Activated CD8-positive, alpha-beta T cell treated with anti-CD3 and anti-CD28 coated beads, Interleukin-2, amount 10 ng/mL, durations not matched to agents 7 days and 5 days (primary cell): Measurements from ENCODE around the gene PLS3. TPM values are rescaled to one million over a fixed set of nuclear protein-coding genes. Genes with fewer than 3 reads are reported as not detected.
A peak's percentile ranks its signal among the peaks of the same experiment; 100 is the strongest.
"Not testable (repeated sequence)": the region's sequence is repeated elsewhere in the genome, so short reads cannot be mapped to it uniquely, and the experiment has no call there.

Experiments used
- ATAC-seq: fragments of 150-1000 bp; cut with Tn5 transposase; one replicate; pipeline ENCODE4 v1.10.0; 2021; ENCODE audit warnings: moderate library complexity
- CTCF ChIA-PET: fragments of 350-600 bp; sonication (Branson Sonifier 250); formaldehyde crosslinking; loops from one replicate; lab custom pipeline; 2021; ENCODE audit warnings: antibody characterized with exemption; lab: Charles Lee
- POLR2A ChIA-PET: fragments of 350-600 bp; sonication (Branson Sonifier 250); formaldehyde crosslinking; loops from one replicate; lab custom pipeline; 2021; ENCODE audit warnings: antibody characterized with exemption; lab: Charles Lee
- DNase-seq: peaks from one replicate; pipeline ENCODE4 v3.0.0-alpha.2; 2020
- H3K27ac Mint-ChIP-seq: one replicate; pipeline ENCODE4 v1.8.0; 2021; ENCODE audit warnings: mild to moderate bottlenecking, mixed read lengths
- H3K27me3 Mint-ChIP-seq: one replicate; pipeline ENCODE4 v1.8.0; 2021; ENCODE audit warnings: low read depth, mixed read lengths
- H3K36me3 Mint-ChIP-seq: one replicate; pipeline ENCODE4 v1.8.0; 2021; ENCODE audit warnings: low read depth, mixed read lengths
- H3K4me1 Mint-ChIP-seq: one replicate; pipeline ENCODE4 v1.8.0; 2021; ENCODE audit warnings: low read depth, mixed read lengths
- H3K4me3 Mint-ChIP-seq: one replicate; pipeline ENCODE4 v1.8.0; 2021; ENCODE audit warnings: mild to moderate bottlenecking, mixed read lengths
- H3K9me3 Mint-ChIP-seq: one replicate; pipeline ENCODE4 v1.8.0; 2022; ENCODE audit warnings: mixed read lengths; ENCODE audit not compliant: insufficient read depth
- total RNA-seq, 2 experiments: library from RNA; stranded (reverse); gene quantifications; one replicate each; pipeline ENCODE4 v1.2.3, GENCODE V29; 2021

Gene PLS3, protein sequence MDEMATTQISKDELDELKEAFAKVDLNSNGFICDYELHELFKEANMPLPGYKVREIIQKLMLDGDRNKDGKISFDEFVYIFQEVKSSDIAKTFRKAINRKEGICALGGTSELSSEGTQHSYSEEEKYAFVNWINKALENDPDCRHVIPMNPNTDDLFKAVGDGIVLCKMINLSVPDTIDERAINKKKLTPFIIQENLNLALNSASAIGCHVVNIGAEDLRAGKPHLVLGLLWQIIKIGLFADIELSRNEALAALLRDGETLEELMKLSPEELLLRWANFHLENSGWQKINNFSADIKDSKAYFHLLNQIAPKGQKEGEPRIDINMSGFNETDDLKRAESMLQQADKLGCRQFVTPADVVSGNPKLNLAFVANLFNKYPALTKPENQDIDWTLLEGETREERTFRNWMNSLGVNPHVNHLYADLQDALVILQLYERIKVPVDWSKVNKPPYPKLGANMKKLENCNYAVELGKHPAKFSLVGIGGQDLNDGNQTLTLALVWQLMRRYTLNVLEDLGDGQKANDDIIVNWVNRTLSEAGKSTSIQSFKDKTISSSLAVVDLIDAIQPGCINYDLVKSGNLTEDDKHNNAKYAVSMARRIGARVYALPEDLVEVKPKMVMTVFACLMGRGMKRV
- under 1 TPM; 0.37 to 0.39 TPM for total RNA-seq

DNA sequence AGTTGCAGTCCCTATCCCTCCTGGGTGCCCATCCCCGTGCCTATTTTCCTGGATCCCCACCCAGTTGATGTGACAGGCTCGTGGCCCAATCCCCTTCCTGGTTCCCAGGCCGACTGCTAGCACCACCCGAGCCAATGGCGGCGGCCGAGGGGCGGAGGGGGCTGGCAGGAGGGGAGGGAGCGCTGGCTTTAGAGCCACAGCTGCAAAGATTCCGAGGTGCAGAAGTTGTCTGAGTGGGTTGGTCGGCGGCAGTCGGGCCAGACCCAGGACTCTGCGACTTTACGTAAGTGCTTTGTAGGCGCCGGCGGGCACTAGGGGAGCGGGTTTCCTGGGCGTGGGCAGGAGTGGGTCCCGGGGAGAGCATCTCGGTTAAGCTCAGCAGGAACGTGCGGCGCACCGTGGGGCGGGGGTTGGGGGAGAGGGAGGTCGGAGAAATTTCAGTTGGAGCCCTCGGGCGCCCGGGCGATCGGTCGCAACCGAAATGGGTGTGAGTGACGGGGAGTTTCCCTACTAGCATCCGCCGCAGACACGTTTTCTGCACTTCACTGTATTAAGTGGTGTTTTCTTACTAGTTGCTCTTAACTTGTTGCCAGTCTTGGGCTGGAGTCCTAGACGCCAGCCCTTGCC, at the start of gene PLS3:
Gene PLS3 (plus strand): TSS at position 197 of the 627 bp plus-strand sequence. CDS start 49,077 bp downstream, outside the sequence.
- Mint-ChIP-seq H3K4me3 (peak within 1 kb of the TSS; percentile 55), H3K9me3 (no peaks in the 10 kb centered on the region), H3K4me1 (no peaks in the 10 kb centered on the region), H3K27ac (no peak within 1 kb of the TSS), H3K27me3 (peaks cover 5% of the 10 kb centered on the region), H3K36me3 (no peaks in the 10 kb centered on the region)
- peak; percentile 65 for ATAC-seq
- peak; percentile 20 for DNase-seq
- POLR2A ChIA-PET = interaction anchor here (0.5 kb wide), 1 partner anchor 11 kb away, joined by 3 read pairs; no protein-coding TSS in a partner anchor
- CTCF ChIA-PET = no interaction called here

GRCh38 chrX:115518113-115518512, 42.9 kb upstream of the PLS3 start:
- ATAC-seq = no peak
- ChIA-PET CTCF (no interaction called here), POLR2A (no interaction called here)
- DNase-seq = no peak
- H3K36me3 Mint-ChIP-seq = no peaks in the 10 kb centered on the region
- no peak overlapping the region for H3K4me3 Mint-ChIP-seq
- H3K9me3 Mint-ChIP-seq = no peaks in the 10 kb centered on the region
- H3K27ac Mint-ChIP-seq = no peak overlapping the region
- no peaks in the 10 kb centered on the region for H3K27me3 Mint-ChIP-seq
- no peaks in the 10 kb centered on the region for H3K4me1 Mint-ChIP-seq

GRCh38 chrX:115521741-115522140, 39.2 kb upstream of the PLS3 start:
- ATAC-seq = no peak
- H3K9me3 Mint-ChIP-seq = no peaks in the 10 kb centered on the region
- H3K4me3 Mint-ChIP-seq = no peak overlapping the region
- no peak overlapping the region for H3K27ac Mint-ChIP-seq
- CTCF ChIA-PET = no interaction called here
- POLR2A ChIA-PET = no interaction called here
- H3K4me1 Mint-ChIP-seq = no peaks in the 10 kb centered on the region
- no peak for DNase-seq
- no peaks in the 10 kb centered on the region for H3K36me3 Mint-ChIP-seq
- H3K27me3 Mint-ChIP-seq = no peaks in the 10 kb centered on the region

DNA sequence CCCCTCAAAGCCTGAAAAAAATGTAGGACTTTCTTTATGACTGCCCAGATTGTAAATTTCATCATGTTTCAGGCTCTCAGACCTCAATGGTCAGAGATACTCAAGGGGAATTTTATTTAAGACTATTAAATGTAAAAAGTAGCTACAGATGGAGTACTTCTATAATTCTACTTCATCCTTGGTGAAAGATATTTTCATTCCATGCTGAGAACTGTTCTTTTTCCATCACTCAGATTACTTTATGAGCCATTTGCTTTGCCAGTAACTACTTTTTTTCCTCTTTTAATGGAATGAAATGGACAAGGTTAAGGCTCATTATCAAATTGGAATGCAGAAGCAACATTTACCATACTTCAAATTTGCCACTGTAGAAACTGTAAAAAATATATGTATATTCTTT, 38.0 kb upstream of the PLS3 start:
- no peaks in the 10 kb centered on the region for H3K4me1 Mint-ChIP-seq
- no peaks in the 10 kb centered on the region for H3K36me3 Mint-ChIP-seq
- H3K9me3 Mint-ChIP-seq = no peaks in the 10 kb centered on the region
- DNase-seq (no peak), ATAC-seq (no peak)
- no peak overlapping the region for H3K27ac Mint-ChIP-seq
- POLR2A ChIA-PET = no interaction called here
- H3K4me3 Mint-ChIP-seq = no peak overlapping the region
- CTCF ChIA-PET = no interaction called here
- H3K27me3 Mint-ChIP-seq = no peaks in the 10 kb centered on the region

DNA sequence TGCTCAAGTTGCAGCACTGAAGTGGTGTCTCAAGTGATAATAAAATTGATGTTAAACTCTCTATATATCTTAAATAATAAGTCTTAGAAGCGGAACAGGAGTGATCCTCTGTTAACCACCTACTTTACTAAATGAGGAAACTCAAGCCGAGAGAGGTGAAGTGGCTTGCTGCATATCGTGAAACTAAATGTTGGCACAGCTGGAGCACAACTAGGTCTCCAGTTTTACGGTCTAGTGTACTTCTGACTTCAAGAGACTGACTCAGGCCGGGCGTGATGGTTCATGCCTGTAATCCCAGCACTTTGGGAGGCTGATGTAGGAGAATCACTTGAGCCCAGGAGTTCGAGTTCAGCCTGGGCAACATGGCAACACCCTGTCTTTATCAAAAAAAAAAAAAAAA, 35.5 kb upstream of the PLS3 start:
- Mint-ChIP-seq H3K4me3 (no peak overlapping the region), H3K27me3 (no peaks in the 10 kb centered on the region), H3K36me3 (no peaks in the 10 kb centered on the region), H3K9me3 (no peaks in the 10 kb centered on the region), H3K27ac (no peak overlapping the region), H3K4me1 (no peaks in the 10 kb centered on the region)
- ChIA-PET CTCF (no interaction called here), POLR2A (no interaction called here)
- DNase-seq = no peak
- ATAC-seq = no peak

GRCh38 chrX:115531818-115532403, 29.1 kb upstream of the PLS3 start:
- ChIA-PET POLR2A (no interaction called here), CTCF (no interaction called here)
- Mint-ChIP-seq H3K27ac (no peak overlapping the region), H3K9me3 (no peaks in the 10 kb centered on the region), H3K27me3 (no peaks in the 10 kb centered on the region), H3K4me1 (no peaks in the 10 kb centered on the region), H3K36me3 (no peaks in the 10 kb centered on the region), H3K4me3 (no peak overlapping the region)
- DNase-seq (no peak), ATAC-seq (no peak)

GRCh38 chrX:115533485-115533884, 27.5 kb upstream of the PLS3 start:
- Mint-ChIP-seq H3K27me3 (no peaks in the 10 kb centered on the region), H3K36me3 (no peaks in the 10 kb centered on the region), H3K9me3 (no peaks in the 10 kb centered on the region), H3K27ac (no peak overlapping the region), H3K4me3 (no peak overlapping the region), H3K4me1 (no peaks in the 10 kb centered on the region)
- ChIA-PET CTCF (no interaction called here), POLR2A (no interaction called here)
- no peak for DNase-seq
- ATAC-seq = no peak

GRCh38 chrX:115534383-115534782, 26.6 kb upstream of the PLS3 start:
- CTCF ChIA-PET = no interaction called here
- no peaks in the 10 kb centered on the region for H3K9me3 Mint-ChIP-seq
- H3K27ac Mint-ChIP-seq = no peak overlapping the region
- H3K4me3 Mint-ChIP-seq = no peak overlapping the region
- POLR2A ChIA-PET = no interaction called here
- ATAC-seq = no peak
- no peaks in the 10 kb centered on the region for H3K36me3 Mint-ChIP-seq
- H3K4me1 Mint-ChIP-seq = no peaks in the 10 kb centered on the region
- no peak for DNase-seq
- no peaks in the 10 kb centered on the region for H3K27me3 Mint-ChIP-seq

DNA sequence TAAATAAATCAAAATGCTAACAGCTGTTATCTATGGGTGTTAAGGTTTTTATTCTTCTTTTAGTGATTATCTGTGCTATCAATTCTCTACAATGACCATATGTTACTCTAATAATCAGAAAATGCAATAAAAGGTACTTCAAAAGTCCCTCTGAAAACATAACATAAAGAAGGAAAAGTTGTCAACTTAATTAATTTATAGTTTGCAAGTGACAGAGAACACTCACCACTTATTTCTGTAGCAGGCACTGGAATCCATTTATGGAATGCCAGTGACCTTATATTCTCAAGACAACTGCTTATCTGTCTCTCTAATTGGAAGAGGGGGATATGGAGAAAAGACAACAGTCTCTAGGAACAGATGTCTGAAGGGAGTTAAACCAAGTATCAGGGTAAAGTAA, 25.6 kb upstream of the PLS3 start:
- CTCF ChIA-PET = no interaction called here
- Mint-ChIP-seq H3K4me1 (no peaks in the 10 kb centered on the region), H3K4me3 (no peak overlapping the region)

DNA sequence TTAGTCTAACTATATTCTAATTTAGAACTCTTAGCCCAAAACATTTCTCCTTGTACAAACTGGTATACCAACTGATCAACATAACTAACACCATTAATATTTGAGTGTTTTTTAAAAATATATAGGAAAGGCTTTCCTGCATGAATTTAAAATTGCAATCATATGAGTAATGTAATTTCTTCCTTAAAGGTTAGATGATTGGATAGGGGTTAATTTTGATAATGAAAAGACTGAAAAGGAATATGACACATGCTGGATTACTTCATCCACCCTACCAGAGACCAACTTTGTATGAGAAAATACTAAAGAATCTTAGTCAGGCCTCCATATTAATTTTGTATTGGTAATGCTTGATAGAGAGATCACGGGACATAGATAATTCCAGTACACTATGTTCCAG, 25.1 kb upstream of the PLS3 start:
- Mint-ChIP-seq H3K27ac (no peak overlapping the region), H3K4me1 (no peaks in the 10 kb centered on the region), H3K4me3 (no peak overlapping the region), H3K36me3 (no peaks in the 10 kb centered on the region), H3K9me3 (no peaks in the 10 kb centered on the region), H3K27me3 (no peaks in the 10 kb centered on the region)
- DNase-seq (no peak), ATAC-seq (no peak)
- ChIA-PET CTCF (no interaction called here), POLR2A (no interaction called here)

More for the DNA sequence above, 25.6 kb upstream of the PLS3 start:
- no peaks in the 10 kb centered on the region for H3K27me3 Mint-ChIP-seq
- no peaks in the 10 kb centered on the region for H3K36me3 Mint-ChIP-seq
- DNase-seq (no peak), ATAC-seq (no peak)
- no peaks in the 10 kb centered on the region for H3K9me3 Mint-ChIP-seq
- no peak overlapping the region for H3K27ac Mint-ChIP-seq
- POLR2A ChIA-PET = no interaction called here

DNA sequence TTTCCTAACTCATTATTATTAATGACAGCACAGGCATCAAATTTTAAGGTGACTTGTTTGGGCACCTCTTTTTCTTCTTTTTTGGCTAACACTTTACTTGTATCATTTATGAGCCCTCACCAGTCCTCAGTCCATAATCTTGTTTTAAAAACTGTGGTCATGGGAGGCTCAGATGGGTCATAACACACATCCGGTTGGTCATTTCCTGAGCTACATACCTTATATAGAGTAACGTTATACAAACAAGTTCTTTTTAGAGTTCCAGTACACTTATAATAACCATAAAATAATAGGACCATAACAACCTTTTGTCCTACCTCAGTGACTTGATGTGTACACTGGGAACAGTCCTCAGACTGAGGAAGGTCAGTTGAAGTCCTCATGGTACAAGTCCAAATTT, 21.1 kb upstream of the PLS3 start:
- ChIA-PET CTCF (no interaction called here), POLR2A (no interaction called here)
- H3K4me3 Mint-ChIP-seq = no peak overlapping the region
- ATAC-seq (no peak), DNase-seq (no peak)
- H3K9me3 Mint-ChIP-seq = no peaks in the 10 kb centered on the region
- H3K27me3 Mint-ChIP-seq = no peaks in the 10 kb centered on the region
- H3K4me1 Mint-ChIP-seq = no peaks in the 10 kb centered on the region
- no peaks in the 10 kb centered on the region for H3K36me3 Mint-ChIP-seq
- no peak overlapping the region for H3K27ac Mint-ChIP-seq

DNA sequence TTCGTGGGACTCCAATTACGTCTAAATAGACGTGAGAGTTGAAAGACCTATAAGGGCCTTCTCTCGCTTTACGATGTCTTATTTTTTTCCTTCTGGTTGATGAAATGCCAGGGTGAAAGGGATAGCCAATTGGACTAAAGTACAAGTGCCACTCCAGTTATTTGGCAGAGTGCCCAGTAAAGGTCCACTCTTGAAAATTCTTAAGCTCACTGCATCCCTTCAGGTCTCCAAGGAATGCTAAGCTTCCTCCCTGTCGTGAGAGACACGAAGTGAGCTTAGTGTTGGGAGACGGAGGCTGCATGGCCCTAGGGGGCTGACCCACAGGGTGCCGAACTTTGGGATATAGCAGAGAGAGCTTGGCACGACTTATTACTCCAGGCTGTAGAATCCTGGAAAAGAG, 19.9 kb upstream of the PLS3 start:
- ATAC-seq, H3K27ac Mint-ChIP-seq, POLR2A ChIA-PET, H3K27me3 Mint-ChIP-seq, H3K4me1 Mint-ChIP-seq, H3K4me3 Mint-ChIP-seq, H3K36me3 Mint-ChIP-seq, CTCF ChIA-PET, DNase-seq, H3K9me3 Mint-ChIP-seq: not testable (repeated sequence)
